Lower lobe of right lung (tissue), 2 donors: ENCODE measurements around the gene IFNA21. TPM values are rescaled to one million over a fixed set of nuclear protein-coding genes. Genes with fewer than 3 reads are reported as not detected.
A peak's percentile ranks its signal among the peaks of the same experiment; 100 is the strongest.

ENCODE experiments used
- ATAC-seq, 2 donors: fragments of 200-7000 bp; cut with Tn5 transposase; one replicate each; pipeline ENCODE4 v1.9.1; 2020 to 2022; ENCODE audit warnings: mild to moderate bottlenecking in 2 of 2, moderate library complexity in 2 of 2
- DNase-seq: peaks from one replicate; pipeline ENCODE4 v3.0.0-alpha.2; 2020
- H3K27ac ChIP-seq: fragments of 200-600 bp; one replicate; pipeline ENCODE4 v1.8.0; 2022
- H3K27me3 ChIP-seq: fragments of 200-600 bp; one replicate; pipeline ENCODE4 v1.8.0; 2022; ENCODE audit warnings: low read depth
- H3K36me3 ChIP-seq: fragments of 200-600 bp; one replicate; pipeline ENCODE4 v1.8.0; 2022; ENCODE audit warnings: mild to moderate bottlenecking
- H3K4me1 ChIP-seq: fragments of 200-600 bp; one replicate; pipeline ENCODE4 v1.8.0; 2022
- H3K4me3 ChIP-seq: fragments of 200-600 bp; one replicate; pipeline ENCODE4 v1.8.0; 2022; ENCODE audit warnings: mild to moderate bottlenecking
- H3K9me3 ChIP-seq: fragments of 200-600 bp; one replicate; pipeline ENCODE4 v1.8.0; 2022
- CTCF ChIP-seq: fragments of 200-600 bp; IDR thresholded peaks from one replicate; pipeline ENCODE4 v1.8.0; 2022; ENCODE audit warnings: antibody characterized with exemption, mild to moderate bottlenecking
- intact Hi-C: fragments of 100-400 bp; cut with DNase I; formaldehyde crosslinking; loops from one replicate; pipeline ENCODE4 v1.11.0; 2022
- total RNA-seq: library from RNA; stranded (reverse); fragmentation: NEBNext Ultra II Directional; extraction: Animal tissue kit (Norgen Biotek cat#: 25700); gene quantifications from one replicate; pipeline ENCODE4 v1.2.1, GENCODE V29; 2021
- donor health status: DM: no; HTN: yes; CAD: no; lungs with severe emphysema.

IFNA21 gene
- total RNA-seq, 1 donor from 2014 or later = not detected

GRCh38 chr9:21171351-21171750 is 4.9 kb upstream of the IFNA21 start:
- Histone ChIP-seq H3K36me3 (no peaks in the 10 kb centered on the region), H3K4me3 (no peak overlapping the region), H3K4me1 (no peaks in the 10 kb centered on the region), H3K27ac (no peak overlapping the region), H3K27me3 (no peaks in the 10 kb centered on the region), H3K9me3 (no peaks in the 10 kb centered on the region)
- TF ChIP-seq CTCF = no peak
- intact Hi-C loops = no loop called here
- ATAC-seq (no peak), DNase-seq (no peak)

GRCh38 chr9:21165516-21165915 is 944 bp downstream of the IFNA21 start:
- ATAC-seq (no peak), DNase-seq (no peak)
- H3K4me3 ChIP-seq = no peak overlapping the region
- no peak overlapping the region for H3K27ac ChIP-seq
- intact Hi-C loops = no loop called here
- no peaks in the 10 kb centered on the region for H3K4me1 ChIP-seq
- H3K27me3 ChIP-seq = no peaks in the 10 kb centered on the region
- TF ChIP-seq CTCF = no peak
- no peaks in the 10 kb centered on the region for H3K36me3 ChIP-seq
- no peaks in the 10 kb centered on the region for H3K9me3 ChIP-seq

- TF ChIP-seq CTCF = no peak
- no peaks in the 10 kb centered on the region for H3K36me3 ChIP-seq
- intact Hi-C loops = no loop called here
- no peaks in the 10 kb centered on the region for H3K4me1 ChIP-seq
- no peak overlapping the region for H3K4me3 ChIP-seq
- ATAC-seq = no peak
- H3K27me3 ChIP-seq = no peaks in the 10 kb centered on the region
- no peak for DNase-seq
- H3K9me3 ChIP-seq = no peaks in the 10 kb centered on the region
- no peak overlapping the region for H3K27ac ChIP-seq
These were observed 6.3 kb downstream of the IFNA21 start for GRCh38 chr9:21160178-21160577.

GRCh38 chr9:21155501-21155900 is 11.0 kb downstream of the IFNA21 start:
- intact Hi-C loops = no loop called here
- H3K9me3 ChIP-seq = no peaks in the 10 kb centered on the region
- no peak for ATAC-seq
- no peak for DNase-seq
- no peaks in the 10 kb centered on the region for H3K27me3 ChIP-seq
- H3K36me3 ChIP-seq = no peaks in the 10 kb centered on the region
- TF ChIP-seq CTCF = no peak
- H3K4me1 ChIP-seq = no peaks in the 10 kb centered on the region
- H3K4me3 ChIP-seq = no peak overlapping the region
- H3K27ac ChIP-seq = no peak overlapping the region

- H3K27me3 ChIP-seq = no peaks in the 10 kb centered on the region
- H3K9me3 ChIP-seq = no peaks in the 10 kb centered on the region
- no peaks in the 10 kb centered on the region for H3K4me1 ChIP-seq
- H3K27ac ChIP-seq = no peak overlapping the region
- peak; percentile 16 for TF ChIP-seq CTCF
- ATAC-seq = peak in 1 of 2 donors; percentile 63
- DNase-seq = peak; percentile 38
- H3K36me3 ChIP-seq = no peaks in the 10 kb centered on the region
- intact Hi-C loops = no loop called here
- H3K4me3 ChIP-seq = no peak overlapping the region
These were observed 12.3 kb downstream of the IFNA21 start for GRCh38 chr9:21154018-21154608.
